CD8-positive, alpha-beta memory T cell (primary cell): Measurements from ENCODE around the gene UNC13A. TPM values are rescaled to one million over a fixed set of nuclear protein-coding genes. Genes with fewer than 3 reads are reported as not detected.

Source experiments
- CTCF ChIA-PET: fragments of 350-600 bp; sonication (Branson Sonifier 250); formaldehyde crosslinking; loops from one replicate; lab custom pipeline; 2021; ENCODE audit warnings: antibody characterized with exemption; lab: Charles Lee
- POLR2A ChIA-PET: fragments of 350-600 bp; sonication (Branson Sonifier 250); formaldehyde crosslinking; loops from one replicate; lab custom pipeline; 2021; ENCODE audit warnings: antibody characterized with exemption; lab: Charles Lee
- DNase-seq, 5 donors: peaks; one replicate each; pipeline versions ENCODE4 v3.0.0 to v3.0.0-alpha.2; 2020 to 2022; ENCODE audit warnings: mixed read lengths in 1 of 5
- H3K27ac ChIP-seq: one replicate; pipeline ENCODE4 v1.7.0; 2013; ENCODE audit warnings: low read depth, mild to moderate bottlenecking, low read length, moderate library complexity
- H3K27me3 ChIP-seq: 2 replicates; pipeline ENCODE4 v1.7.0; 2013; ENCODE audit warnings: low read length, mild to moderate bottlenecking; ENCODE audit not compliant: insufficient read depth, poor library complexity, severe bottlenecking
- H3K36me3 ChIP-seq: 2 replicates; pipeline ENCODE4 v1.7.0; 2013; ENCODE audit warnings: mild to moderate bottlenecking, low read length, moderate library complexity; ENCODE audit not compliant: insufficient read depth
- H3K4me1 ChIP-seq: 2 replicates; pipeline ENCODE4 v1.7.0; 2013; ENCODE audit warnings: mild to moderate bottlenecking, low read length, moderate library complexity; ENCODE audit not compliant: insufficient read depth
- H3K4me3 ChIP-seq: 2 replicates; pipeline ENCODE4 v1.7.0; 2013; ENCODE audit warnings: mild to moderate bottlenecking, low read length
- H3K9me3 ChIP-seq: 2 replicates; pipeline ENCODE4 v1.7.0; 2013; ENCODE audit warnings: mild to moderate bottlenecking, low read length
- H3K27ac Mint-ChIP-seq, 8 donors: one replicate each; pipeline ENCODE4 v1.8.0; 2020 to 2021; ENCODE audit warnings: mixed read lengths in 8 of 8, mild to moderate bottlenecking in 6 of 8, inconsistent platforms in 3 of 8, moderate library complexity in 3 of 8
- H3K27me3 Mint-ChIP-seq, 2 donors: one replicate each; pipeline ENCODE4 v1.8.0; 2020 to 2021; ENCODE audit warnings: mixed read lengths in 2 of 2, mild to moderate bottlenecking in 1 of 2, moderate library complexity in 1 of 2
- H3K36me3 Mint-ChIP-seq, 3 donors: one replicate each; pipeline ENCODE4 v1.8.0; 2020 to 2021; ENCODE audit warnings: mixed read lengths in 3 of 3, inconsistent platforms in 1 of 3, mild to moderate bottlenecking in 1 of 3
- H3K4me1 Mint-ChIP-seq, 3 donors: one replicate each; pipeline ENCODE4 v1.8.0; 2020 to 2021; ENCODE audit warnings: mixed read lengths in 3 of 3, inconsistent platforms in 1 of 3, mild to moderate bottlenecking in 1 of 3
- H3K4me3 Mint-ChIP-seq, 7 donors: one replicate each; pipeline ENCODE4 v1.8.0; 2020 to 2021; ENCODE audit warnings: mixed read lengths in 7 of 7, mild to moderate bottlenecking in 6 of 7, moderate library complexity in 4 of 7, inconsistent platforms in 2 of 7
- H3K9me3 Mint-ChIP-seq, 5 donors: one replicate each; pipeline ENCODE4 v1.8.0; 2020 to 2022; ENCODE audit warnings: mixed read lengths in 5 of 5, mild to moderate bottlenecking in 3 of 5, moderate library complexity in 2 of 5, inconsistent platforms in 1 of 5
- polyA plus RNA-seq: library from polyadenylated mRNA; unstranded; fragments of 300-500 nt; fragmentation: Illumina TruSeq; gene quantifications from one replicate; pipeline ENCODE4 v1.2.3, GENCODE V29; 2021
- total RNA-seq, 2 experiments: library from RNA; stranded (reverse); gene quantifications; one replicate each; pipeline ENCODE4 v1.2.3, GENCODE V29; 2021

The UNC13A gene
- total and polyA plus RNA-seq, 3 experiments from 2014 or later, result not detected

DNA sequence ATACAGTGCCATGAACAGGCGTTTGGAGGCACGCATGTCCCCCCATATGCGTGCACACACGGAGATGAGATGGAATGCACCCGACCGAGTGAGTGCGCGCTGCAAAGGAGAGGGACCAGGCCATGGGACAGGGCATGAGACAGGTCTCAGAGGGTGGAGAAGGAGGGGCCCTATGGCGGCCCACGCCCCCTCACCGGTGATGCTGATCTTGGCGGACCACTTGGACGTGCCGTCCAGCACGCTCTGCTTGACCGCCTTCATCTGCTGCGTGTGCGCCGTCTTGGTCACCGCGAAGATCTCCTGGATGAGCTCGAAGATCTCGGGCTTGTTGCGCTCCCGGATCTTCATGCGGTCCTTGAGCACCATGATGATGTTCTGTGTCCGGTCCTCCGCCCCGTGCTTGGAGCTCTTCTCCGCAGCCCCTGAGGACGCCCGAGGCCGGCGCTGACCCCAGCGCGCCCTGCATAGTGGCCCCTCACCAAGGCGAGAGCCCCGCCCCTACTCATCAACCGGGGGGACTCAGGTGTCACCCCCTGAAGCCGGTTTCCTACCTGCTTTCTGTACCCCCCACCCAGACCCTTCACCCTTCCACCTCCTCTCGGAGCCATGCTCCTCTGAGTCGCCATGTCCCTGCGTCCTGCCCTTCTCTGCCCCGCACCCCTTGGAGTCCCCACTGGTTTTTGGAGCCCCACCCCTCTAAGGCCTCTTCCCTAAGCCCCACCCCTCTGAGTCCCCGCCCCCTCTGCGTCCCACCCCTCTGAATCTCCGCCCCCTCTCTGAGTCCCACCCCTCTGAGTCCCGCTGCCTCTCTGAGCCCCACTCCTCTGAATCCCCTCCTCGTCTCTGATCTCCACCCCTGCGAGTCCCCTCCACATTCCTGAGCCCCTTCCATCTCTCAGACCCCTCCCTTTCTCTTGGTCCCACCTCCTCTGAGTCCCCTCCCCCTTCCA is 40.8 kb downstream of the UNC13A start:
- Histone ChIP-seq H3K9me3 (no peaks in the 10 kb centered on the region), H3K27ac (no peak overlapping the region), H3K27me3 (no peaks in the 10 kb centered on the region), H3K36me3 (no peaks in the 10 kb centered on the region), H3K4me1 (no peaks in the 10 kb centered on the region), H3K4me3 (no peak overlapping the region)
- Mint-ChIP-seq H3K9me3 (no peaks in the 10 kb centered on the region), H3K27me3 (peaks cover 6 to 25% of the 10 kb centered on the region in 2 donors), H3K27ac (no peak overlapping the region), H3K4me3 (no peak overlapping the region), H3K4me1 (no peaks in the 10 kb centered on the region), H3K36me3 (no peaks in the 10 kb centered on the region)
- CTCF ChIA-PET, result no interaction called here
- POLR2A ChIA-PET, result no interaction called here
- DNase-seq, result no peak

- H3K4me3 Mint-ChIP-seq, result no peak overlapping the region
- no peaks in the 10 kb centered on the region for H3K36me3 Mint-ChIP-seq
- H3K9me3 Mint-ChIP-seq, result no peaks in the 10 kb centered on the region
- ChIA-PET POLR2A (no interaction called here), CTCF (no interaction called here)
- H3K36me3 ChIP-seq, result no peaks in the 10 kb centered on the region
- no peak for DNase-seq
- H3K4me3 ChIP-seq, result no peak overlapping the region
- peaks cover 6 to 25% of the 10 kb centered on the region in 2 donors for H3K27me3 Mint-ChIP-seq
- no peaks in the 10 kb centered on the region for H3K27me3 ChIP-seq
- H3K4me1 ChIP-seq, result no peaks in the 10 kb centered on the region
- H3K9me3 ChIP-seq, result no peaks in the 10 kb centered on the region
- H3K27ac ChIP-seq, result no peak overlapping the region
- no peaks in the 10 kb centered on the region for H3K4me1 Mint-ChIP-seq
- H3K27ac Mint-ChIP-seq, result no peak overlapping the region
These were observed 41.7 kb downstream of the UNC13A start for GRCh38 chr19:17646441-17646840.

- Histone ChIP-seq H3K27me3 (no peaks in the 10 kb centered on the region), H3K27ac (no peak overlapping the region), H3K4me1 (no peaks in the 10 kb centered on the region), H3K9me3 (no peaks in the 10 kb centered on the region), H3K4me3 (no peak overlapping the region), H3K36me3 (no peaks in the 10 kb centered on the region)
- no peak for DNase-seq
- no peaks in the 10 kb centered on the region for H3K36me3 Mint-ChIP-seq
- no peak overlapping the region for H3K4me3 Mint-ChIP-seq
- peaks cover 6 to 25% of the 10 kb centered on the region in 2 donors for H3K27me3 Mint-ChIP-seq
- CTCF ChIA-PET, result no interaction called here
- POLR2A ChIA-PET, result no interaction called here
- H3K27ac Mint-ChIP-seq, result no peak overlapping the region
- no peaks in the 10 kb centered on the region for H3K4me1 Mint-ChIP-seq
- no peaks in the 10 kb centered on the region for H3K9me3 Mint-ChIP-seq
These were observed 42.7 kb downstream of the UNC13A start for GRCh38 chr19:17645339-17645963.

DNA sequence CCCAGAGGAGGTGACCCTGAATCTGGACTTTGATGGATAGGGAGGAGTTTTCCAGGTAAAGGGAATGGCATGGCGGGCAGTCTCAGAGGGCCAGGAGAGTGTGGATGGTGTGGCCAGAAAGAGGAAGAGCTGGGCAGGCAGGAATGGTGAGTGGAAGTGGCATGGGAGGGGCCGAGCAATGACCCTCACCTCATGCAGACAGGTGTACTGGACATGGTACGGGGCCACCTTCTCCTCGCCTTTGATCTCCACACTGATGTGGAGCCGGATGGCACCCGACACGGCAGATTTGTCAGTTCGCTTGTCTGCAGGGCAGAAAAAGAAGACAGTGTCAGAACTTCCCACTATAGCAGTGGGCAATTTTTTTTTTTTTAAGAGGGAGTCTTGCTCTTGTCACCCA is 45.5 kb downstream of the UNC13A start:
- CTCF ChIA-PET, result no interaction called here
- no peaks in the 10 kb centered on the region for H3K36me3 ChIP-seq
- POLR2A ChIA-PET, result no interaction called here

DNA sequence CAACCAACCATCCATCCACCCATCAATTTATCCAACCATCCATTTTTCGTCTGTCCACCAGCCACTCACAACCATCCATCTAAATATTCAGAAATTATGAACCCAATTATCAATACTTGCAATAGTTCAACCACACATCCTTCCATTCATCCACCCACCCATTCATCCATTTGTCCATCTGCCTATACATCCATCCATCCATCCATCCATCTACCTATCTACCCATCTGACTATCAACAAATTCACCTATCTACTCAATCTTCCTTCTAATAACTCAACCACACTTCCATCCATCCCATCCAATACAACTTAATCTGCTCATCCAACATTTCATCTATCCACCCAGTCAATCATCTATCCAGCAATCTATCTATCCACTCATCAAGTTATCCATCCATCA is 46.3 kb downstream of the UNC13A start:
- Histone ChIP-seq H3K4me1 (no peaks in the 10 kb centered on the region), H3K27ac (no peak overlapping the region), H3K36me3 (no peaks in the 10 kb centered on the region), H3K9me3 (no peaks in the 10 kb centered on the region), H3K27me3 (no peaks in the 10 kb centered on the region), H3K4me3 (no peak overlapping the region)
- Mint-ChIP-seq H3K27me3 (peaks cover 12 to 32% of the 10 kb centered on the region in 2 donors), H3K4me1 (no peaks in the 10 kb centered on the region), H3K36me3 (no peaks in the 10 kb centered on the region), H3K4me3 (no peak overlapping the region), H3K9me3 (no peaks in the 10 kb centered on the region), H3K27ac (no peak overlapping the region)
- POLR2A ChIA-PET, result no interaction called here
- DNase-seq, result no peak
- CTCF ChIA-PET, result no interaction called here

More for the DNA sequence above, 45.5 kb downstream of the UNC13A start:
- H3K9me3 ChIP-seq, result no peaks in the 10 kb centered on the region
- no peaks in the 10 kb centered on the region for H3K27me3 ChIP-seq
- H3K9me3 Mint-ChIP-seq, result no peaks in the 10 kb centered on the region
- no peak for DNase-seq
- H3K36me3 Mint-ChIP-seq, result no peaks in the 10 kb centered on the region
- no peaks in the 10 kb centered on the region for H3K4me1 Mint-ChIP-seq
- H3K27ac Mint-ChIP-seq, result no peak overlapping the region
- H3K4me3 ChIP-seq, result no peak overlapping the region
- H3K27ac ChIP-seq, result no peak overlapping the region
- no peaks in the 10 kb centered on the region for H3K4me1 ChIP-seq
- peaks cover 12 to 37% of the 10 kb centered on the region in 2 donors for H3K27me3 Mint-ChIP-seq
- H3K4me3 Mint-ChIP-seq, result no peak overlapping the region

DNA sequence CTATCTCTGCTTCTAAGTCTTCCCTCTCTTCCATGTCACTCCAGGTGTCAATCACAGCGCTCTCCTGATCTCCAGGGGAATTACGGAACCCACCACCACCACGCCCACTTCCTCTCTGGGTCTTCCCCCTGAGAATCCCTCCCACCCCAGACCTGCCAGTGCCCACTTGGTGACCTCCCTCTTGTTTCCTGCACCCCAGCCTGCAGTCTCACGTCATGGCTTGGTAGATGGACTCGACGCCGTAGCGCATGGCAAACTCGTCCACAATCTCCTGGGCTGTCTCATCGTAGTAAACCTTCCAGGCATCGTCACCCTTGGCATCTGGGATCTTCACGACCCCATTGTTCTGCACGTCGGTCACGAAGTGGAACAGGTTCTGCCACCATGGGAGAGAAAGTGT is 47.0 kb downstream of the UNC13A start:
- Histone ChIP-seq H3K27ac (no peak overlapping the region), H3K9me3 (no peaks in the 10 kb centered on the region), H3K4me1 (no peaks in the 10 kb centered on the region), H3K36me3 (no peaks in the 10 kb centered on the region), H3K27me3 (no peaks in the 10 kb centered on the region), H3K4me3 (no peak overlapping the region)
- no peak overlapping the region for H3K4me3 Mint-ChIP-seq
- H3K27me3 Mint-ChIP-seq, result peaks cover 14 to 36% of the 10 kb centered on the region in 2 donors
- DNase-seq, result no peak
- ChIA-PET CTCF (no interaction called here), POLR2A (no interaction called here)
- no peaks in the 10 kb centered on the region for H3K9me3 Mint-ChIP-seq
- peak overlapping the region in 1 of 8 donors; percentile 28 for H3K27ac Mint-ChIP-seq
- no peaks in the 10 kb centered on the region for H3K36me3 Mint-ChIP-seq
- no peaks in the 10 kb centered on the region for H3K4me1 Mint-ChIP-seq

- Histone ChIP-seq H3K9me3 (no peaks in the 10 kb centered on the region), H3K27ac (no peak overlapping the region), H3K27me3 (no peaks in the 10 kb centered on the region), H3K4me3 (no peak overlapping the region), H3K36me3 (no peaks in the 10 kb centered on the region), H3K4me1 (no peaks in the 10 kb centered on the region)
- Mint-ChIP-seq H3K27me3 (peaks cover 4 to 13% of the 10 kb centered on the region in 2 donors), H3K4me1 (no peaks in the 10 kb centered on the region), H3K36me3 (no peaks in the 10 kb centered on the region), H3K9me3 (no peaks in the 10 kb centered on the region), H3K4me3 (no peak overlapping the region), H3K27ac (no peak overlapping the region)
- POLR2A ChIA-PET, result no interaction called here
- CTCF ChIA-PET, result no interaction called here
- no peak for DNase-seq
These were observed 54.5 kb downstream of the UNC13A start for GRCh38 chr19:17633700-17634099.

DNA sequence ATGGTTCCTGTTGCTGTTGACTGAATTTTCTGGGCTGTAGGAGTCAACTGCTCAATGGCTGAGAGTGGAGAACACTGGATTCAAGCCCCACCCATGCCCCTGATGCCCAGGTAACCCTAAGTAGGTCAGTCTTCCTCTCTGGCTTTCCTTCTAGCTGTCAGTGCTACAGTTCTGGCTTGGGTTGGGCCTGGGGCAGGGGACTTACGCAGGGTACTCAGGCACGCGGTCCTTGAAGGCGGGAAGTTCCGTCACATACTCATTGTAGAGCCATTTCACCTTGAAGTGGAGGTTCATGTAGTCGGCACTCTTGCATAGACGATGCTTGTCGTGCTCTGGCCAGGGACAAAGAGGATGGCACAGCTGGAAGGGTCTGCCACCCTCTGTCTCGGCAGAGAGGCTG is 55.6 kb downstream of the UNC13A start:
- H3K4me1 ChIP-seq, result no peaks in the 10 kb centered on the region
- H3K27ac ChIP-seq, result no peak overlapping the region

More for the DNA sequence above, 55.6 kb downstream of the UNC13A start:
- DNase-seq, result no peak
- Mint-ChIP-seq H3K27me3 (peaks cover 4 to 13% of the 10 kb centered on the region in 2 donors), H3K9me3 (no peaks in the 10 kb centered on the region), H3K36me3 (no peaks in the 10 kb centered on the region), H3K27ac (no peak overlapping the region), H3K4me1 (no peaks in the 10 kb centered on the region), H3K4me3 (no peak overlapping the region)
- H3K36me3 ChIP-seq, result no peaks in the 10 kb centered on the region
- no peaks in the 10 kb centered on the region for H3K9me3 ChIP-seq
- H3K4me3 ChIP-seq, result no peak overlapping the region
- no peaks in the 10 kb centered on the region for H3K27me3 ChIP-seq
- POLR2A ChIA-PET, result no interaction called here
- CTCF ChIA-PET, result no interaction called here
